Coronary artery (tissue), 2 donors: Measurements from ENCODE around the gene NELL2.

ENCODE experiments used
- DNase-seq: peaks from one replicate; pipeline ENCODE4 v3.0.0-alpha.2; 2017; ENCODE audit warnings: low spot score
- H3K27ac ChIP-seq, 2 donors: fragments of 200-600 bp; sonication (generic); one replicate each; pipeline ENCODE4 v1.5.1; 2016 to 2019
- H3K4me3 ChIP-seq: fragments of 200-600 bp; sonication (generic); 2 replicates; pipeline ENCODE4 v1.5.1; 2016; ENCODE audit warnings: mild to moderate bottlenecking, moderate library complexity
- CTCF ChIP-seq: fragments of 200-600 bp; sonication (generic); IDR thresholded peaks from one replicate; pipeline ENCODE4 v1.5.1; 2019; ENCODE audit warnings: antibody characterized with exemption

NELL2 gene

GRCh38 chr12:44592626-44593025 lies 283.5 kb downstream of the NELL2 start:
- no peak for TF ChIP-seq CTCF
- Histone ChIP-seq H3K4me3 (no peak overlapping the region), H3K27ac (no peak overlapping the region)
- no peak for DNase-seq

- no peak for DNase-seq
- no peak overlapping the region for H3K4me3 ChIP-seq
- TF ChIP-seq CTCF = no peak
These were observed 286.4 kb downstream of the NELL2 start for GRCh38 chr12:44589697-44590096.

GRCh38 chr12:44588651-44589050 lies 287.5 kb downstream of the NELL2 start:
- Histone ChIP-seq H3K27ac (no peak overlapping the region), H3K4me3 (no peak overlapping the region)
- no peak for TF ChIP-seq CTCF
- no peak for DNase-seq

More at GRCh38 chr12:44589697-44590096, 286.4 kb downstream of the NELL2 start:
- H3K27ac ChIP-seq = no peak overlapping the region

GRCh38 chr12:44584625-44585024 lies 291.5 kb downstream of the NELL2 start:
- no peak for TF ChIP-seq CTCF
- H3K4me3 ChIP-seq = no peak overlapping the region
- no peak for DNase-seq
- H3K27ac ChIP-seq = no peak overlapping the region

GRCh38 chr12:44582521-44582920 lies 293.6 kb downstream of the NELL2 start:
- TF ChIP-seq CTCF = no peak
- Histone ChIP-seq H3K27ac (no peak overlapping the region), H3K4me3 (no peak overlapping the region)
- DNase-seq = no peak

GRCh38 chr12:44581642-44582242 lies 294.4 kb downstream of the NELL2 start:
- H3K4me3 ChIP-seq = no peak overlapping the region

More at GRCh38 chr12:44581642-44582242, 294.4 kb downstream of the NELL2 start:
- no peak for TF ChIP-seq CTCF
- H3K27ac ChIP-seq = no peak overlapping the region
- no peak for DNase-seq
